Gastroesophageal sphincter (tissue), 3 donors: ENCODE results near the gene ARRB1.

Experiments
- CTCF ChIP-seq, 4 experiments: fragments of 200-600 bp in 2 of 4; fragments of 450-650 bp in 2 of 4; sonication (generic) in 1 of 4; IDR thresholded peaks; one replicate each; pipeline ENCODE4 v1.5.1; 2017 to 2019; ENCODE audit warnings: antibody characterized with exemption in 4 of 4, mild to moderate bottlenecking in 2 of 4, moderate library complexity in 2 of 4
- POLR2A ChIP-seq, 2 donors: fragments of 450-650 bp; IDR thresholded peaks; one replicate each; pipeline ENCODE4 v1.6.1; 2017; ENCODE audit warnings: antibody characterized with exemption in 2 of 2, mild to moderate bottlenecking in 2 of 2, moderate library complexity in 1 of 2
- POLR2AphosphoS5 ChIP-seq: sonication (generic); formaldehyde crosslinking; IDR thresholded peaks from one replicate; pipeline ENCODE4 v1.6.1; 2017; ENCODE audit warnings: antibody characterized with exemption

- TF ChIP-seq CTCF (IDR thresholded peaks at IDR 0.05) (no peak), POLR2A (IDR thresholded peaks at IDR 0.05) (no peak), POLR2AphosphoS5 (no peak)
Observed at GRCh38 chr11:75287579-75287978, 63.9 kb downstream of the ARRB1 start.
